Measurements from ENCODE around the gene ABLIM2.

The ABLIM2 gene

GRCh38 chr4:7963691-7964090 is 194.9 kb downstream of the ABLIM2 start:
- H4K20me1 ChIP-seq (ENCODE audit: insufficient read depth, low read length) = no peaks in the 10 kb centered on the region
- no peaks in the 10 kb centered on the region for H3K79me2 ChIP-seq (ENCODE audit: low read length)
- no peak for DNase-seq
- peaks cover 93% of the 10 kb centered on the region for H3K27me3 ChIP-seq (replicated peaks; ENCODE audit: insufficient read depth, low read length)
- no peak overlapping the region for H3K27ac ChIP-seq (ENCODE audit: low read length)
- no peaks in the 10 kb centered on the region for H3K4me1 ChIP-seq (ENCODE audit: low read length)
- H3K36me3 ChIP-seq (replicated peaks; ENCODE audit: insufficient read depth, low read length) = no peaks in the 10 kb centered on the region
- no peak overlapping the region for H3K9ac ChIP-seq (ENCODE audit: low read length)
- H3K4me2 ChIP-seq (ENCODE audit: low read depth, low read length) = no peak overlapping the region
- TF ChIP-seq, protein P1, sequence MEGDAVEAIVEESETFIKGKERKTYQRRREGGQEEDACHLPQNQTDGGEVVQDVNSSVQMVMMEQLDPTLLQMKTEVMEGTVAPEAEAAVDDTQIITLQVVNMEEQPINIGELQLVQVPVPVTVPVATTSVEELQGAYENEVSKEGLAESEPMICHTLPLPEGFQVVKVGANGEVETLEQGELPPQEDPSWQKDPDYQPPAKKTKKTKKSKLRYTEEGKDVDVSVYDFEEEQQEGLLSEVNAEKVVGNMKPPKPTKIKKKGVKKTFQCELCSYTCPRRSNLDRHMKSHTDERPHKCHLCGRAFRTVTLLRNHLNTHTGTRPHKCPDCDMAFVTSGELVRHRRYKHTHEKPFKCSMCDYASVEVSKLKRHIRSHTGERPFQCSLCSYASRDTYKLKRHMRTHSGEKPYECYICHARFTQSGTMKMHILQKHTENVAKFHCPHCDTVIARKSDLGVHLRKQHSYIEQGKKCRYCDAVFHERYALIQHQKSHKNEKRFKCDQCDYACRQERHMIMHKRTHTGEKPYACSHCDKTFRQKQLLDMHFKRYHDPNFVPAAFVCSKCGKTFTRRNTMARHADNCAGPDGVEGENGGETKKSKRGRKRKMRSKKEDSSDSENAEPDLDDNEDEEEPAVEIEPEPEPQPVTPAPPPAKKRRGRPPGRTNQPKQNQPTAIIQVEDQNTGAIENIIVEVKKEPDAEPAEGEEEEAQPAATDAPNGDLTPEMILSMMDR (IDR thresholded peaks at IDR 0.05; ENCODE audit: low read length) = no peak
- TF ChIP-seq EZH2 (optimal IDR thresholded peaks at IDR 0.05; ENCODE audit: low read depth, low read length) (no peak), EZH2phosphoT487 (IDR thresholded peaks at IDR 0.05; ENCODE audit: low read length) (no peak)
- H3K9me2 ChIP-seq (replicated peaks; ENCODE audit: insufficient read depth, low read length) = no peaks in the 10 kb centered on the region
- H3K4me3 ChIP-seq (ENCODE audit: low read length) = no peak overlapping the region
- H3K9me3 ChIP-seq (replicated peaks; ENCODE audit: insufficient read depth, low read length) = no peaks in the 10 kb centered on the region
- H3F3A ChIP-seq (ENCODE audit: insufficient read depth, low read length) = no peaks in the 10 kb centered on the region
- no peak overlapping the region for H2AFZ ChIP-seq (ENCODE audit: low read length)

DNA sequence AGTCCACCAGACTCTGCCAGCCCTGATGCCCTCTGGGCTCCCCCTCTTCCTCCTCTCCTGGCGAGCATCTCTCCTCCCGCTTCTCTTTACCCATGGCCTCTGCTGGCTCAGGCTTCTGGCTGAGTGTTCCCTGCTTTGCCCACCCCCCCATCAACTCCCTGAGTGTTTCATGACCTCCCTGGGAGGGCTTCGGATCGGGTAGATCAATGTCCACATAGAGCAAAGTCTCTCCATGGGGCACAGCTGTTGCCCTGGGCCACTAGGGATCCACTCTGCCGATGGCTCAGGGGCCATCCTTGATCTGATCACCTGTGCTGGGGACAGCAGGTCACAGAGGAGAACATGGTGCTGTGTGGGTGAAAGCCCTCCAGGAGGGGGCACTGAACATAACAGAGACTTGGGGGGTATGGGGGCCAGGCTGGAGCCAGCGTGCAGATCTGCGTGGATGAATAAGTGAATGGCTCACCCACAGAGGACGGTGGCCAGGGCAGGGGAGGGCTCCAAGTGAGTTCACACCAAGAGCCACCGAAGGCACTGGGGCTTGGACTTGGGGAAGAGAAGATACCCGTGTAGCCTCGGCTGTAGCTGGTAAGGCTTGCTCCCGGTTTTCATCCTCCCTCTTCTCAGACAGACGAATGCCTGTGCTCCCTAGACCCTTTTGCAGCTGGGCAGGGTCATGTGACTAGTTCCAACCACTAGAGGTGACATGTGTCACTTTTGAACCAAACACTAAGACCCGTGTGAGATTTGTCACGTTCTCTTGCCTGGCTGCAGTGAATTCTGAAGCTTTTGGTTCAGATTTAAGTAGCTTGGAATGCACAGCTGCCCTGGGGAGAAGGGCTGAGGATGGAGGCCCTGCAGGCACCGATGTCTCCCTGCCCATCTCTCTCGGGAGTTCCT is 195.8 kb downstream of the ABLIM2 start:
- H3F3A ChIP-seq (ENCODE audit: insufficient read depth, low read length) = no peaks in the 10 kb centered on the region
- no peak overlapping the region for H3K4me3 ChIP-seq (ENCODE audit: low read length)
- H3K27me3 ChIP-seq (replicated peaks; ENCODE audit: insufficient read depth, low read length) = peaks cover 93% of the 10 kb centered on the region
- no peaks in the 10 kb centered on the region for H3K79me2 ChIP-seq (ENCODE audit: low read length)
- no peaks in the 10 kb centered on the region for H3K9me2 ChIP-seq (replicated peaks; ENCODE audit: insufficient read depth, low read length)
- H4K20me1 ChIP-seq (ENCODE audit: insufficient read depth, low read length) = no peaks in the 10 kb centered on the region
- H3K9me3 ChIP-seq (replicated peaks; ENCODE audit: insufficient read depth, low read length) = no peaks in the 10 kb centered on the region
- H3K27ac ChIP-seq (ENCODE audit: low read length) = no peak overlapping the region
- no peak for DNase-seq
- TF ChIP-seq EZH2phosphoT487 (IDR thresholded peaks at IDR 0.05; ENCODE audit: low read length) (no peak), EZH2 (optimal IDR thresholded peaks at IDR 0.05; ENCODE audit: low read depth, low read length) (no peak)
- TF ChIP-seq, protein P1 (IDR thresholded peaks at IDR 0.05; ENCODE audit: low read length) = no peak
- no peak overlapping the region for H3K9ac ChIP-seq (ENCODE audit: low read length)
- no peaks in the 10 kb centered on the region for H3K4me1 ChIP-seq (ENCODE audit: low read length)
- H3K4me2 ChIP-seq (ENCODE audit: low read depth, low read length) = no peak overlapping the region
- H3K36me3 ChIP-seq (replicated peaks; ENCODE audit: insufficient read depth, low read length) = no peaks in the 10 kb centered on the region
- H2AFZ ChIP-seq (ENCODE audit: low read length) = no peak overlapping the region

DNA sequence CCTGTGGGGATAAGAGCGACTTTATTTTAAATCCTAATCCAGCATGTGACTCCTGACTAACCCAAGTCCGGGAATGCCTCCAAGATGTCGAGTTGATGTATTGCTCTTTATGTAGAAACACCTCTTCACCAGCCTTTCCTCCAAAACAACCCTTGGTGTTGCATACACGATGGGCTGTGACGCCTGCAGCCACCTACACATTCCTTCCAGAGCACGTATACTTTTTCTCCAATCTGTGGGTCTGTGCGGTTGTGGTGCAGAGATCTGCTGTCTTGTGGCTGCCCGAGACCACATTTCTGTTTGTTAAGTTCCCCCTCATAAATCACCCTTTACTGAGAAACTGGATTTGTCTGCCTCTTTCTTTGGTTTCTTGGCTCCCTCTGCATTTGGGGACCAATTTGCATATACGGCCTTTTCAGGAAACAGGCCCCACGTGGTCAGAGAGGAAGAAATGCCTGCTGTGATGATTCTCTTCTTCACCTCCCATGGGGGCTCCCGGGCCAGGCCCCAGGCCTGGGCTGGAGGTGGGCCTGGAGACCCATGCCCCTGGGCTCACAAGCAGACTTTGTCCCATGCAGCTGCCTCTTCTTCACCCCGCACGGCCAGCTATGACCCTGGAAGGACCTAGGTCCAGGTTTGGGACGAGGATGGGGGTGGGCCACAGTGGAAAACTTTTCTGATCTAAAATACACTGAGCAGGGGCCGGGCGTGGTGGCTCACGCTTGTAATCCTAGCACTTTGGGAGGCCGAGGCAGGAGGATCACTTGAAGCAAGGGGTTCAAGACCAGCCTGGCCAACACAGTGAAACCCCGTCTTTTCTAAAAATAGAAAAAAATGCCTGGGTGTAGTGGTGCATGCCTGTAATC is 197.6 kb downstream of the ABLIM2 start:
- Histone ChIP-seq H3K4me1 (ENCODE audit: low read length) (no peaks in the 10 kb centered on the region), H3F3A (ENCODE audit: insufficient read depth, low read length) (no peaks in the 10 kb centered on the region), H3K9me3 (replicated peaks; ENCODE audit: insufficient read depth, low read length) (no peaks in the 10 kb centered on the region), H3K9me2 (replicated peaks; ENCODE audit: insufficient read depth, low read length) (no peaks in the 10 kb centered on the region), H3K79me2 (ENCODE audit: low read length) (no peaks in the 10 kb centered on the region), H2AFZ (ENCODE audit: low read length) (no peak overlapping the region), H3K27ac (ENCODE audit: low read length) (no peak overlapping the region), H3K27me3 (replicated peaks; ENCODE audit: insufficient read depth, low read length) (peaks cover 93% of the 10 kb centered on the region), H3K9ac (ENCODE audit: low read length) (no peak overlapping the region), H3K36me3 (replicated peaks; ENCODE audit: insufficient read depth, low read length) (no peaks in the 10 kb centered on the region), H3K4me2 (ENCODE audit: low read depth, low read length) (no peak overlapping the region), H4K20me1 (ENCODE audit: insufficient read depth, low read length) (no peaks in the 10 kb centered on the region), H3K4me3 (ENCODE audit: low read length) (no peak overlapping the region)
- DNase-seq = no peak
- TF ChIP-seq EZH2phosphoT487 (IDR thresholded peaks at IDR 0.05; ENCODE audit: low read length) (no peak), EZH2 (optimal IDR thresholded peaks at IDR 0.05; ENCODE audit: low read depth, low read length) (no peak)
- TF ChIP-seq, protein P1 (IDR thresholded peaks at IDR 0.05; ENCODE audit: low read length) = no peak
